ENCODE results near the gene FOXP1.

FOXP1 gene

GRCh38 chr3:71505767-71506350, 77.7 kb downstream of the FOXP1 start:
- no peak for DNase-seq (ENCODE audit: low spot score)

- DNase-seq (ENCODE audit: low spot score), result peak; percentile 49
These were observed 79.1 kb downstream of the FOXP1 start for GRCh38 chr3:71504250-71505036.

GRCh38 chr3:71503525-71504249, 79.8 kb downstream of the FOXP1 start:
- no peak for DNase-seq (ENCODE audit: low spot score)

GRCh38 chr3:71502066-71502625, 81.4 kb downstream of the FOXP1 start:
- no peak for DNase-seq (ENCODE audit: low spot score)

GRCh38 chr3:71500696-71501095, 82.8 kb downstream of the FOXP1 start:
- DNase-seq (ENCODE audit: low spot score), result no peak

- no peak for DNase-seq (ENCODE audit: low spot score)
These were observed 84.2 kb downstream of the FOXP1 start for GRCh38 chr3:71499227-71499876.

- no peak for DNase-seq (ENCODE audit: low spot score)
These were observed 85.0 kb downstream of the FOXP1 start for GRCh38 chr3:71498543-71498942.

GRCh38 chr3:71497971-71498444, 85.5 kb downstream of the FOXP1 start:
- DNase-seq (ENCODE audit: low spot score), result no peak

GRCh38 chr3:71497367-71497897, 86.1 kb downstream of the FOXP1 start:
- no peak for DNase-seq (ENCODE audit: low spot score)

- peak; percentile 37 for DNase-seq (ENCODE audit: low spot score)
These were observed 87.6 kb downstream of the FOXP1 start for GRCh38 chr3:71495708-71496472.

GRCh38 chr3:71494212-71494611, 89.3 kb downstream of the FOXP1 start:
- DNase-seq (ENCODE audit: low spot score), result no peak

GRCh38 chr3:71492974-71493771, 90.4 kb downstream of the FOXP1 start:
- DNase-seq (ENCODE audit: low spot score), result peak; percentile 70

- DNase-seq (ENCODE audit: low spot score), result peak; percentile 70
These were observed 91.0 kb downstream of the FOXP1 start for GRCh38 chr3:71492566-71492965.

GRCh38 chr3:71491154-71491752, 92.3 kb downstream of the FOXP1 start:
- no peak for DNase-seq (ENCODE audit: low spot score)

- no peak for DNase-seq (ENCODE audit: low spot score)
These were observed 92.8 kb downstream of the FOXP1 start for GRCh38 chr3:71490692-71491091.

- DNase-seq (ENCODE audit: low spot score), result peak; percentile 51
These were observed 94.2 kb downstream of the FOXP1 start for GRCh38 chr3:71489315-71489761.

GRCh38 chr3:71488882-71489281, 94.6 kb downstream of the FOXP1 start:
- DNase-seq (ENCODE audit: low spot score), result no peak

- no peak for DNase-seq (ENCODE audit: low spot score)
These were observed 95.1 kb downstream of the FOXP1 start for GRCh38 chr3:71488391-71488809.

- DNase-seq (ENCODE audit: low spot score), result no peak
These were observed 96.1 kb downstream of the FOXP1 start for GRCh38 chr3:71487418-71487817.

GRCh38 chr3:71486831-71487230, 96.7 kb downstream of the FOXP1 start:
- DNase-seq (ENCODE audit: low spot score), result peak; percentile 52

All from CD4-positive, alpha-beta T cell treated with Interleukin-15 for 4 hours (primary cell).